Measurements from ENCODE around the gene ZP4.
"Not testable (repeated sequence)": the region's sequence is repeated elsewhere in the genome, so short reads cannot be mapped to it uniquely, and the experiment has no call there.

The ZP4 gene

GRCh38 chr1:237873487-237874211 is 17.1 kb downstream of the ZP4 start:
- no peak for DNase-seq

GRCh38 chr1:237868817-237869600 is 21.7 kb downstream of the ZP4 start:
- DNase-seq, result no peak

GRCh38 chr1:237867380-237867888 is 23.3 kb downstream of the ZP4 start:
- DNase-seq, result no peak

GRCh38 chr1:237864338-237865244 is 26.1 kb downstream of the ZP4 start:
- peak; percentile 65 for DNase-seq

GRCh38 chr1:237863234-237863633 is 27.5 kb downstream of the ZP4 start:
- no peak for DNase-seq

- no peak for DNase-seq
Observed at GRCh38 chr1:237861944-237862343, 28.8 kb downstream of the ZP4 start.

GRCh38 chr1:237858992-237859391 is 31.7 kb downstream of the ZP4 start:
- DNase-seq, result no peak

- no peak for DNase-seq
Observed at GRCh38 chr1:237857455-237857854, 33.3 kb downstream of the ZP4 start.

- DNase-seq, result no peak
Observed at GRCh38 chr1:237852342-237852741, 38.4 kb downstream of the ZP4 start.

- peak; percentile 55 for DNase-seq
Observed at GRCh38 chr1:237851210-237851845, 39.4 kb downstream of the ZP4 start.

GRCh38 chr1:237843516-237843915 is 47.2 kb downstream of the ZP4 start:
- DNase-seq, result not testable (repeated sequence)

GRCh38 chr1:237841485-237841884 is 49.2 kb downstream of the ZP4 start:
- no peak for DNase-seq

- DNase-seq, result no peak
Observed at GRCh38 chr1:237838904-237839534, 51.7 kb downstream of the ZP4 start.

- no peak for DNase-seq
Observed at GRCh38 chr1:237838320-237838719, 52.4 kb downstream of the ZP4 start.

GRCh38 chr1:237834461-237834860 is 56.3 kb downstream of the ZP4 start:
- DNase-seq, result no peak

- DNase-seq, result no peak
Observed at GRCh38 chr1:237834048-237834447, 56.7 kb downstream of the ZP4 start.

GRCh38 chr1:237832858-237833257 is 57.9 kb downstream of the ZP4 start:
- no peak for DNase-seq

Data from activated CD8-positive, alpha-beta memory T cell treated with anti-CD3 and anti-CD28 coated beads, Interleukin-2, amount 50 U/mL, for 48 hours (primary cell).